IPS-18c (cell line): ENCODE measurements around the gene NCKAP1.
A peak's percentile ranks its signal among the peaks of the same experiment; 100 is the strongest.
"Not testable (repeated sequence)": the region's sequence is repeated elsewhere in the genome, so short reads cannot be mapped to it uniquely, and the experiment has no call there.

Experiments
- H3K4me3 ChIP-seq: 2 replicates; pipeline ENCODE4 v1.7.0; 2013; ENCODE audit warnings: low read depth, mild to moderate bottlenecking, low read length, moderate library complexity; ENCODE audit not compliant: insufficient read depth
- H3K9me3 ChIP-seq: one replicate; pipeline ENCODE4 v1.6.1; 2013; ENCODE audit warnings: mild to moderate bottlenecking, low read length, moderate library complexity; ENCODE audit not compliant: control insufficient read depth, insufficient read depth

Gene NCKAP1

DNA sequence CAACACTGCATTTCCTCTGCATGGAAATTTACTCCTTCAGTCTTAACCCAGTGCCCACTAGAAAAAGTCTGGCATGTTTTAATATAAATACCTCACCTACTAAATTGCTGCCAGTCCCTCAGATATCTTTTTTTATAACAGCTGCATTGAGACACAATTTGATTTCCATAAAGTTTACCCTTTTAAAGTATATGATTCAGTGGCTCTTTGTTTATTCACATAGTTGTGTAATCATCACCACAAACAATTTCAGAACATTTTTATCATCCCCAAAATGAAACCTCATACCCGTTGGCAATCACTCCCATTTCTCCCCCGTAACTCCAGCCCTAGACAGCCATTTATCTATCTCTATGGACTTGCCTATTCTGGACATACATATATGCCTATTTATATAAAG is 154.8 kb downstream of the NCKAP1 start:
- no peaks in the 10 kb centered on the region for H3K9me3 ChIP-seq
- no peak overlapping the region for H3K4me3 ChIP-seq

DNA sequence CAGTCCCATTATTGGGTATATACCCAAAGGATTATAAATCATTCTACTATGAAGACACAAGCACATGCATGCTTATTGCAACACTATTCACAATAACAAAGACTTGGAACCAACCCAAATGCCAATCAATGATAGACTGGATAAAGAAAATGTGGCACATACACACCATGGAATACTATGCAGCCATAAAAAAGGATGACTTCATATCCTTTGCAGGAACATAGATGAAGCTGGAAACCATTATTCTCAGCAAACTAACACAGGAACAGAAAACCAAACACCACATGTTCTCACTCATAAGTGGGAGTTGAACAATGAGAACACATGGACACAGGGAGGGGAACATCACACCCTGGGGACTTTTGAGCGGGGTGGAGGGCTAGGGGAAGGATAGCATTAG is 158.2 kb downstream of the NCKAP1 start:
- not testable (repeated sequence) for H3K9me3 ChIP-seq, H3K4me3 ChIP-seq

GRCh38 chr2:182876653-182877052 is 161.6 kb downstream of the NCKAP1 start:
- H3K4me3 ChIP-seq, H3K9me3 ChIP-seq: not testable (repeated sequence)

- no peaks in the 10 kb centered on the region for H3K9me3 ChIP-seq
- H3K4me3 ChIP-seq, result no peak overlapping the region
Observed at GRCh38 chr2:182870227-182870626, 168.0 kb downstream of the NCKAP1 start.

DNA sequence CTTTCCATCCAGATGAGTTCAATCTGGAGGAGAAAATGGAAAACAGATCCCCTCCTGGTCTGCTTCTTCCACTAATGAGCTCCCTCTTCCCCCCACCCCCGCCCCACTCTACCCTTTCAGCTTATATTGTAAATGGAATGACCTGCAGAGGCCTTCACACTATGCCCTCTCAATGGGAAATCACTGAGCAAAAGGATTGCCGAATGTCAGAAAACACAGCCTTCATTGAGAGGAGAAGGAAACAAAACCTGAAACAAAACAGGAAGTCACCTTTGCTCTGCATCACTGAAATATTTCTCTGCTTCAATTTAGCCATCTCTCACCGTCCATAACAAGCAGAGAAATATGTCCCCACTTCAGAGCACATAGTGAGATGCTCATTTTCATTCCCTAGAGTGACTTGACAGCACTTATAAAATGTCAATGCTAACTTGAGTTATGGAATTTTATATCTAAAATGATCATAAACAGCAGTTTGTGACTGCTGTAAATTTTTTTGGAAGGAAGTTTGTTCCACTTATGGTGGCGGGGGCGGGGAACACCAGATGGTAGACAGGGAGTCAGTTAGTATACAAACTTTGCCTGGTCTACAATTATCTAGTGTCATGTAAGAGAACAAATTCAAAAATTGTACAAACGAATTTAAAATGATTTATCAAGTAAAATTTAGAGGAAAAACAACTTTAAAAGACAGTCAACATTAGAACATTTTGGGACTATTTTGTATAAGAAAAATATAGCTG is 170.0 kb downstream of the NCKAP1 start:
- H3K4me3 ChIP-seq, result peak overlapping the region; percentile 15; the same call in 1 of the 2 replicates

GRCh38 chr2:182867426-182868053 is 170.7 kb downstream of the NCKAP1 start:
- Histone ChIP-seq H3K9me3 (no peaks in the 10 kb centered on the region), H3K4me3 (peak overlapping the region; percentile 51)

More for the DNA sequence above, 170.0 kb downstream of the NCKAP1 start:
- H3K9me3 ChIP-seq, result no peaks in the 10 kb centered on the region

DNA sequence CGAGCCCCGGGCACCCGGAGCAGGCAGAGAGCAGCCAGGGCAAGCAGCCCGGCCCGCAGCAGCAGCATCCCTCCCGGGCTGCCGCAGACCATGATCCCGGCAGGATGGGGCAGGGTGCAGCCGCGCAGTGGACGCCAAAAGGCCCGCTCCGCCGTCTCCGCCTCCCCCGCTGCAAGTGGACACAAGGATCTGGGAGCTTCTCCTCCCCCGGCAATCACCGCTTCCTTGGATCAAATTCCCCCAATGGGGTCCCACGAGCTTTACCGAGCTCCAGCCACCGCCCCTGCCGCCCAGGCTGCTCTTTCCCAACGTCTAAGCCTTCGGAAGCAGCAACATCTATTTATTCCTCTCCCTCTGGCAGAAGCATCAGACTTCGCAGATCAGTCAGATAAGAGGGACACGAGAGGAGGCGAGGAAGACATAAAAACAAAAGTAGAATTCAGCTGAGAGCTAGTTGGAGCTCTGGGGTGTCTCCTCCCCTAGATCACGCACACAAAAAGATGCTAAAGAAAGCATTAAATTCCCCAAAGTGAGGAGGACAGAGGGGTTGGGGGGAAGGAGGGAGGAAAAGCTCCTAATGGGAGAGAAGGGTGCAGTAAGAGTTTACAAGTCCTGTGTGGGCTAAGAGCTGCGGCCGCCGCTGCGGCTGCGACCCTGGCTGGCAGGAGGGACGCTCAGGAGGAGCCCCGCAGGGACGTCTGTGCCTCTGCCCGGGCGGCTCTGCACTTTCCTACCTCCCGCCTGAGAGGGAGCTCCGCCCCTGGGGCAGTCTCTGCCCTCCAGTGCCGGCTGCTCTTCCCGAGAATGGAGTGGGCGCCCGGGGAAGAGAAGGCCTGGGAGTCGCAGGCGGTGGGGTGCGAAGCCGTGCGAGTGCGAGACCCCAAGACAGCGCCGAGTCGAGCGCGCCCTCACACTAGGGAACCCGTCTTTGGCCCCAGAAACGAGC is 171.5 kb downstream of the NCKAP1 start, which contains the start of gene FRZB:
TSS of gene FRZB (minus strand) at position 177 of the 946 bp plus-strand sequence. CDS start at position 92, 85 bp downstream.
- Histone ChIP-seq H3K9me3 (no peaks in the 10 kb centered on the region), H3K4me3 (peak within 1 kb of the TSS; percentile 51)

GRCh38 chr2:182866095-182866460 is 172.2 kb downstream of the NCKAP1 start:
- H3K4me3 ChIP-seq, result peak overlapping the region; percentile 51
- no peaks in the 10 kb centered on the region for H3K9me3 ChIP-seq

DNA sequence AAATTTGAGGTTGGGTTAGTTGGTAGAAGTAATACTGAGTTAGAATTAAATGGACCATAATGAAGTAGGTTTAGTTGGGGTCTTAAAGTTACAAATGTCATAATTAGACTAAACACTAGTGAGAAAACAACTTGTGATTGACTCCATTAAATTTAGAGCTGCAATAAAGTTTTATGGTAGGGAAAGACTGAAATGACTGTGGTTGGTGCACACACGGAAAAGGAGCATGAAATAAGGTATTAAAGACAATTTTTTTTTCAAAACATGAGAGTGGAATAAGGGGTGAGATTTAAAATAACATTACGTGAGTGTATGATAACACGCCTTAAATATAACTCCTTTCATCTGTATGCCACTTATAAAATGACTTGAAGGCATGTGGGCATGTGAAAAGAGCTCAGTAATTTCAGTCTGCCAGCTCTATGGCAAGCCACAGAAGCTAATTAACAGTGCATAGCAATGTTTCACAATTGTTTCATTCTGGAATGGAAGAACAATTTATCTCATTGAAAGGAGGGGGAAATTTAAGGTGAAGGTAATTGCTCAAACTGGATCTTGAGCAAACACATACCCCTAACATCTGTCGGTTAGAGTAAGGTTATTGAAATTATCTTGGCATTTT is 173.2 kb downstream of the NCKAP1 start:
- H3K9me3 ChIP-seq, result no peaks in the 10 kb centered on the region
- no peak overlapping the region for H3K4me3 ChIP-seq

GRCh38 chr2:182863642-182864041 is 174.6 kb downstream of the NCKAP1 start:
- H3K9me3 ChIP-seq, result no peaks in the 10 kb centered on the region
- H3K4me3 ChIP-seq, result no peak overlapping the region

- Histone ChIP-seq H3K4me3 (no peak overlapping the region), H3K9me3 (no peaks in the 10 kb centered on the region)
Observed at GRCh38 chr2:182862091-182862490, 176.2 kb downstream of the NCKAP1 start.

- H3K9me3 ChIP-seq, result no peaks in the 10 kb centered on the region
- H3K4me3 ChIP-seq, result no peak overlapping the region
Observed at GRCh38 chr2:182860858-182861257, 177.4 kb downstream of the NCKAP1 start.
